HepG2 (cell line): ENCODE measurements around the gene GLYR1. TPM values are rescaled to one million over a fixed set of nuclear protein-coding genes. Genes with fewer than 3 reads are reported as not detected.
A peak's percentile ranks its signal among the peaks of the same experiment; 100 is the strongest.

Experiments used
- DNMT1 ChIP-seq: sonication (generic); formaldehyde crosslinking; IDR thresholded peaks from 2 replicates; pipeline ENCODE4 v1.5.1; 2020; ENCODE audit warnings: mild to moderate bottlenecking, missing genetic modification reagents
- FOXJ3 ChIP-seq: sonication (generic); formaldehyde crosslinking; IDR thresholded peaks from 2 replicates; pipeline ENCODE4 v1.4.0; 2020; ENCODE audit warnings: missing genetic modification reagents, mild to moderate bottlenecking, borderline replicate concordance
- HDAC2 ChIP-seq: sonication (generic); formaldehyde crosslinking; IDR thresholded peaks from 2 replicates; pipeline ENCODE4 v1.4.0; 2020; ENCODE audit warnings: missing genetic modification reagents
- HOXA5 ChIP-seq: sonication (generic); formaldehyde crosslinking; IDR thresholded peaks from 2 replicates; pipeline ENCODE4 v1.4.0; 2020; ENCODE audit warnings: missing genetic modification reagents
- MAFK ChIP-seq, 2 experiments: IDR thresholded peaks in 1 of 2; conservative IDR thresholded peaks in 1 of 2; 2 replicates each; pipeline ENCODE4 v1.6.1; 2011; ENCODE audit warnings: improper control_type of control experiment in 2 of 2, low read length in 2 of 2
- MEIS2 ChIP-seq: sonication (generic); formaldehyde crosslinking; IDR thresholded peaks from 2 replicates; pipeline ENCODE4 v1.9.0; 2021; ENCODE audit warnings: mild to moderate bottlenecking, missing genetic modification reagents
- MIER3 ChIP-seq: IDR thresholded peaks from 2 replicates; pipeline ENCODE4 v1.6.1; 2016; ENCODE audit warnings: missing compliant biosample characterization, borderline replicate concordance
- PHF20 ChIP-seq: sonication (generic); formaldehyde crosslinking; IDR thresholded peaks from 2 replicates; pipeline ENCODE4 v1.5.0; 2020; ENCODE audit warnings: mild to moderate bottlenecking, missing genetic modification reagents
- PITX1 ChIP-seq: sonication (generic); formaldehyde crosslinking; IDR thresholded peaks from 2 replicates; pipeline ENCODE4 v1.5.1; 2020; ENCODE audit warnings: mild to moderate bottlenecking, missing genetic modification reagents
- RFX1 ChIP-seq: fragments of 450-650 bp; IDR thresholded peaks from 2 replicates; pipeline ENCODE4 v1.6.1; 2017
- SMAD1 ChIP-seq: sonication (generic); formaldehyde crosslinking; IDR thresholded peaks from 2 replicates; pipeline ENCODE4 v1.4.0; 2020; ENCODE audit warnings: missing genetic modification reagents, low read depth, mild to moderate bottlenecking, borderline replicate concordance
- SNAPC2 ChIP-seq: sonication (generic); formaldehyde crosslinking; IDR thresholded peaks from 2 replicates; pipeline ENCODE4 v1.8.1; 2022; ENCODE audit warnings: mild to moderate bottlenecking, missing genetic modification reagents
- SUZ12 ChIP-seq: fragments of 150-350 bp; IDR thresholded peaks from 2 replicates; pipeline ENCODE4 v1.6.1; 2014; ENCODE audit warnings: low read depth, low read length
- ZC3H13 ChIP-seq: sonication (generic); formaldehyde crosslinking; IDR thresholded peaks from 2 replicates; pipeline ENCODE4 v1.8.1; 2023; ENCODE audit warnings: mild to moderate bottlenecking, missing genetic modification reagents, moderate library complexity
- ZFP90 ChIP-seq: sonication (generic); formaldehyde crosslinking; IDR thresholded peaks from 2 replicates; pipeline ENCODE4 v1.8.0; 2022; ENCODE audit warnings: missing genetic modification reagents, mild to moderate bottlenecking, inconsistent platforms, borderline replicate concordance
- ZFYVE20 ChIP-seq: sonication (generic); formaldehyde crosslinking; IDR thresholded peaks from 2 replicates; pipeline ENCODE4 v1.8.0; 2023; ENCODE audit warnings: low read depth, mild to moderate bottlenecking, moderate library complexity, missing genetic modification reagents, borderline replicate concordance
- ZMYM2 ChIP-seq: sonication (generic); formaldehyde crosslinking; IDR thresholded peaks from 2 replicates; pipeline ENCODE4 v1.8.0; 2022; ENCODE audit warnings: mild to moderate bottlenecking, missing genetic modification reagents
- ZMYM3 ChIP-seq: sonication (generic); formaldehyde crosslinking; IDR thresholded peaks from 2 replicates; pipeline ENCODE4 v1.5.1; 2020; ENCODE audit warnings: mild to moderate bottlenecking, missing genetic modification reagents
- ZNF124 ChIP-seq: sonication (generic); formaldehyde crosslinking; IDR thresholded peaks from 2 replicates; pipeline ENCODE4 v1.4.0; 2020; ENCODE audit warnings: missing genetic modification reagents
- ZNF207 ChIP-seq: fragments of 450-650 bp; IDR thresholded peaks from 2 replicates; pipeline ENCODE4 v1.6.1; 2016; ENCODE audit warnings: antibody characterized with exemption, borderline replicate concordance
- ZNF251 ChIP-seq: sonication (generic); formaldehyde crosslinking; IDR thresholded peaks from 2 replicates; pipeline ENCODE4 v1.9.0; 2021; ENCODE audit warnings: mild to moderate bottlenecking, missing genetic modification reagents
- ZNF263 ChIP-seq: sonication (generic); formaldehyde crosslinking; IDR thresholded peaks from 2 replicates; pipeline ENCODE4 v1.4.0; 2020; ENCODE audit warnings: missing genetic modification reagents
- ZNF335 ChIP-seq: sonication (generic); formaldehyde crosslinking; IDR thresholded peaks from 2 replicates; pipeline ENCODE4 v1.4.0; 2020; ENCODE audit warnings: missing genetic modification reagents
- ZNF484 ChIP-seq: sonication (generic); formaldehyde crosslinking; IDR thresholded peaks from 2 replicates; pipeline ENCODE4 v1.5.1; 2020; ENCODE audit warnings: mild to moderate bottlenecking, low read depth, missing genetic modification reagents, borderline replicate concordance
- ZNF674 ChIP-seq: sonication (generic); formaldehyde crosslinking; IDR thresholded peaks from 2 replicates; pipeline ENCODE4 v1.5.0; 2020; ENCODE audit warnings: low read depth, mild to moderate bottlenecking, missing genetic modification reagents
- ZNF761 ChIP-seq: sonication (generic); formaldehyde crosslinking; conservative IDR thresholded peaks from 2 replicates; pipeline ENCODE4 v1.4.0; 2020; ENCODE audit warnings: mild to moderate bottlenecking, missing genetic modification reagents
- polyA plus RNA-seq, 8 experiments: library from polyadenylated mRNA; depleted of rRNA in 3 of 8; stranded (reverse) in 7 of 8; unstranded in 1 of 8; fragments of >200 nt; fragmentation: Illumina TruSeq in 4 of 8; extraction: Trizol in 4 of 8; gene quantifications; 2 replicates each; pipeline versions ENCODE4 v1.2.1 to v1.2.3, GENCODE V29; 2011 to 2016; ENCODE audit warnings: low read depth in 4 of 8, missing spikeins in 1 of 8, mixed read lengths in 1 of 8; ENCODE audit not compliant: insufficient read depth in 1 of 8
- total RNA-seq, 5 experiments: library from RNA; depleted of rRNA; stranded (reverse); fragments of >200 nt; fragmentation: Illumina TruSeq; extraction: Trizol; gene quantifications; 2 replicates each; pipeline ENCODE4 v1.2.3, GENCODE V29; 2016; ENCODE audit warnings: low read depth in 1 of 5
- TF ChIP-seq, protein P1 (sequence below): sonication (generic); formaldehyde crosslinking; conservative IDR thresholded peaks from 2 replicates; pipeline ENCODE4 v1.4.0; 2020; ENCODE audit warnings: mild to moderate bottlenecking, missing genetic modification reagents, moderate library complexity

GLYR1 gene
- total and polyA plus RNA-seq, 2 of the 13 experiments (the other 11 are each of a cell fraction or from before 2014, with no cell fraction given): 28.3 to 48.7 TPM

- no peak for TF ChIP-seq ZNF207
- TF ChIP-seq DNMT1 (CRISPR knock-in tag): no peak
- TF ChIP-seq, protein P1, sequence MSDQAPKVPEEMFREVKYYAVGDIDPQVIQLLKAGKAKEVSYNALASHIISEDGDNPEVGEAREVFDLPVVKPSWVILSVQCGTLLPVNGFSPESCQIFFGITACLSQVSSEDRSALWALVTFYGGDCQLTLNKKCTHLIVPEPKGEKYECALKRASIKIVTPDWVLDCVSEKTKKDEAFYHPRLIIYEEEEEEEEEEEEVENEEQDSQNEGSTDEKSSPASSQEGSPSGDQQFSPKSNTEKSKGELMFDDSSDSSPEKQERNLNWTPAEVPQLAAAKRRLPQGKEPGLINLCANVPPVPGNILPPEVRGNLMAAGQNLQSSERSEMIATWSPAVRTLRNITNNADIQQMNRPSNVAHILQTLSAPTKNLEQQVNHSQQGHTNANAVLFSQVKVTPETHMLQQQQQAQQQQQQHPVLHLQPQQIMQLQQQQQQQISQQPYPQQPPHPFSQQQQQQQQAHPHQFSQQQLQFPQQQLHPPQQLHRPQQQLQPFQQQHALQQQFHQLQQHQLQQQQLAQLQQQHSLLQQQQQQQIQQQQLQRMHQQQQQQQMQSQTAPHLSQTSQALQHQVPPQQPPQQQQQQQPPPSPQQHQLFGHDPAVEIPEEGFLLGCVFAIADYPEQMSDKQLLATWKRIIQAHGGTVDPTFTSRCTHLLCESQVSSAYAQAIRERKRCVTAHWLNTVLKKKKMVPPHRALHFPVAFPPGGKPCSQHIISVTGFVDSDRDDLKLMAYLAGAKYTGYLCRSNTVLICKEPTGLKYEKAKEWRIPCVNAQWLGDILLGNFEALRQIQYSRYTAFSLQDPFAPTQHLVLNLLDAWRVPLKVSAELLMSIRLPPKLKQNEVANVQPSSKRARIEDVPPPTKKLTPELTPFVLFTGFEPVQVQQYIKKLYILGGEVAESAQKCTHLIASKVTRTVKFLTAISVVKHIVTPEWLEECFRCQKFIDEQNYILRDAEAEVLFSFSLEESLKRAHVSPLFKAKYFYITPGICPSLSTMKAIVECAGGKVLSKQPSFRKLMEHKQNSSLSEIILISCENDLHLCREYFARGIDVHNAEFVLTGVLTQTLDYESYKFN: peak; percentile 29; the same call in 1 of the 2 replicates
- TF ChIP-seq ZNF484 (CRISPR knock-in tag): no peak
- TF ChIP-seq ZNF124: peak; percentile 46; the same call in 1 of the 2 replicates
- TF ChIP-seq ZMYM3 (CRISPR knock-in tag): peak; percentile 98
- TF ChIP-seq ZNF761 (CRISPR knock-in tag): peak; percentile 97
- TF ChIP-seq FOXJ3 (CRISPR knock-in tag): peak; percentile 40; the same call in 1 of the 2 replicates
- TF ChIP-seq PHF20 (CRISPR knock-in tag): peak; percentile 72
- 0 out of 2 replicates have a peak, but pooled peaks have one; percentile 66 for TF ChIP-seq ZFP90
- TF ChIP-seq RFX1: no peak
- TF ChIP-seq ZNF263 (CRISPR knock-in tag): 0 out of 2 replicates have a peak, but pooled peaks have one; percentile 22
- TF ChIP-seq PITX1: peak; percentile 50; the same call in 1 of the 2 replicates
- peak; percentile 49 for TF ChIP-seq HOXA5 (CRISPR knock-in tag)
- TF ChIP-seq ZNF251 (CRISPR knock-in tag): no peak
- no peak for TF ChIP-seq MAFK (conservative IDR thresholded peaks at IDR 0.05 in 1 of 2, IDR thresholded peaks at IDR 0.05 in 1 of 2; ENCODE audit: low read length in 2 of 2)
- peak; percentile 55; the same call in 1 of the 2 replicates for TF ChIP-seq MEIS2
- no peak for TF ChIP-seq SMAD1 (CRISPR knock-in tag)
- peak; percentile 47 for TF ChIP-seq MIER3 (CRISPR knock-in tag)
- no peak for TF ChIP-seq ZMYM2 (CRISPR knock-in tag)
- TF ChIP-seq SNAPC2 (CRISPR knock-in tag): no peak
- peak; percentile 55; the same call in 1 of the 2 replicates for TF ChIP-seq HDAC2
- TF ChIP-seq ZNF335 (CRISPR knock-in tag): no peak; the same call in 1 of the 2 replicates
- TF ChIP-seq ZC3H13 (CRISPR knock-in tag): no peak; the same call in 1 of the 2 replicates
- TF ChIP-seq ZFYVE20 (CRISPR knock-in tag): no peak
- peak; percentile 69 for TF ChIP-seq SUZ12
- no peak for TF ChIP-seq ZNF674 (CRISPR knock-in tag)
Measured at GRCh38 chr16:4768549-4769305, 78.4 kb downstream of the GLYR1 start (continued).
